Measurements from ENCODE around the gene DEAF1.

DEAF1 gene

GRCh38 chr11:635945-636510 lies 59.0 kb downstream of the DEAF1 start:
- no peak overlapping the region for H3K4me3 ChIP-seq (ENCODE audit: low read depth, low read length)
- no peak for TF ChIP-seq CTCF (IDR thresholded peaks at IDR 0.05; ENCODE audit: low read depth, low read length, missing control alignments)
- DNase-seq (ENCODE audit: low read depth), result no peak

- DNase-seq (ENCODE audit: low read depth), result no peak
- no peak overlapping the region for H3K4me3 ChIP-seq (ENCODE audit: low read depth, low read length)
- no peak for TF ChIP-seq CTCF (IDR thresholded peaks at IDR 0.05; ENCODE audit: low read depth, low read length, missing control alignments)
Measured at GRCh38 chr11:630871-631270, 64.2 kb downstream of the DEAF1 start.

DNA sequence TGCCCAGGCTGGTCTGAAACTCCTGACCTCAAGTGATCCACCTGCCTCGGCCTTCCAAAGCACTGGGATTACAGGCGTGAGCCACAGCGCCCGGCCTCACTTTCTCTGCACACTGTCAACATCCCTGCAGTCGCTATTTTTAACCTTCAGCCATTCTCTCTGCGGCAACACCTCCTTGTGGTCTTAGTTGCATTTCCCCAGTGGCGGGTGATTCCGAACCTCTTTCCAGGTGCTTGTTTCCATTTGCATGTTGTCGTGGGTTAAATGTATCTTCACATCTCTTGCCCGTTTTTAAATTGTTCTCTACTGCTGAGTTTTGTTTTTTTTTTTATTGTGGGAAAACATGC lies 65.8 kb downstream of the DEAF1 start:
- H3K4me3 ChIP-seq (ENCODE audit: low read depth, low read length), result no peak overlapping the region
- no peak for TF ChIP-seq CTCF (IDR thresholded peaks at IDR 0.05; ENCODE audit: low read depth, low read length, missing control alignments)
- DNase-seq (ENCODE audit: low read depth), result no peak

GRCh38 chr11:628056-628455 lies 67.0 kb downstream of the DEAF1 start:
- no peak for TF ChIP-seq CTCF (IDR thresholded peaks at IDR 0.05; ENCODE audit: low read depth, low read length, missing control alignments)
- no peak overlapping the region for H3K4me3 ChIP-seq (ENCODE audit: low read depth, low read length)
- DNase-seq (ENCODE audit: low read depth), result no peak

DNA sequence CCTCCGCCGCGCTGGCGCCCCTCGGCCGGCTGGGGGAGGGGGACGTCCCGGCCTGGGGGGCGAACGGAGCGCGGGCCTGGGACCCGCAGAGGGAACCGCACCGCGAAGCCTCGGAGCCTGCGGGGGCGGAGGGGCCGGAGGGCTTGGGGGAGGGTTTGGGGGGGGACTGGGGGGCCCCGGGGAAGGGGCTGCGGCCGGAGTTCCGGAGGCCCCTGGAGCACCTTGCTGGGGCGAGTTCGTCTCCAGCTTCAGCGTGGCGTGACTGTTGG lies 67.8 kb downstream of the DEAF1 start:
- DNase-seq (ENCODE audit: low read depth), result no peak
- TF ChIP-seq CTCF (IDR thresholded peaks at IDR 0.05; ENCODE audit: low read depth, low read length, missing control alignments), result no peak
- no peak overlapping the region for H3K4me3 ChIP-seq (ENCODE audit: low read depth, low read length)

DNA sequence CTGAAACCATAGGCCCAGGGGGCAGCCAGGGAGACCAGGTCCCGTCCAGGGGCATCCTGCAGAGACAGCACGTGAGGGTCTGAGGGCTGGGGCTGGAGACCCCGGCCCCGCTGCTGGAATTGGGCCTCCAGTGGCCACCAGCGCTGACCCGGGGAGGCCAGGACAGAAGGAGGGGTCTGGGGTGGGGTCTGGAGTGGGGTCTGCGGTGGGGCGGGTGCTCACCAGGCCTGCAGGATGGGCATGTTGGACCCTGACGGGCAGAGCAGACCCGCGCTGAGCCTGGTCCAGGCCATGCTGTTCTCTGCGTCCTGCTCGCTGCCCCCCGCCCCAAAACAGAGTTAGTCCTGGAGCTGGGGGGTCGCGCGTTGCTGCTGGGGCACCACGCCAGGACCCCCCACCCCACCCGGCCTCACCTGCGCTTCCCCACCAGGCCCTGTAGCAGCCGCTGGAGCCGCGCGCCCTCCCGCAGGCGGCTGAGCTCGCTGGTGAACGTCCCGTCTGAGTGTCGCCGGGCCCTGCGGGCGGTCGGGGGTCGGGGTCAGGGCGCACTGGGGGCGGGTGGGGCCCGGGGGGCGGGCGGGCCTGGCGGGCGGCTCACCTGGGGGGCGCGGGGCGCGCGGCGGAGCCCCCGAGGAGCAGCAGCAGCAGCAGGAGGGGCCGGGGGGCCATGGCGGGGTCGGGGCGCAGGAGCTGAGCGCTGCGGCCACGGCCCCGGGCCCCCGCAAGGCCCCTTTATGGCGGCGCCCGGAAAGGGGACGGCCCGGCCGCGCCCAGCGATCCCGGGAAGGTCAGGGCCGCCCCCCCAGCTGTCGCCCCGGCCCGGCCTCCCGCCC lies 68.3 kb downstream of the DEAF1 start, which contains the start of gene SCT:
TSS of gene SCT (minus strand) at position 707 of the 833 bp plus-strand sequence. CDS start at position 669, 38 bp downstream.
- no peak for DNase-seq (ENCODE audit: low read depth)
- no peak for TF ChIP-seq CTCF (IDR thresholded peaks at IDR 0.05; ENCODE audit: low read depth, low read length, missing control alignments)
- H3K4me3 ChIP-seq (ENCODE audit: low read depth, low read length), result no peak within 1 kb of the TSS

Measured in GM12864 (cell line).